MM.1S (cell line): ENCODE data around the gene APOL3.

Experiments
- DNase-seq: peaks from one replicate; pipeline ENCODE4 v3.0.0-alpha.2; 2015
- H2AFZ ChIP-seq: fragments of 300-600 bp; sonication (generic); 2 replicates; pipeline ENCODE4 v1.6.0; 2016; ENCODE audit warnings: antibody characterized with exemption, low read length
- H3F3A ChIP-seq: fragments of 300-600 bp; sonication (generic); 2 replicates; pipeline ENCODE4 v1.6.1; 2016; ENCODE audit warnings: mild to moderate bottlenecking, antibody characterized with exemption, low read length, moderate library complexity, mixed read lengths; ENCODE audit not compliant: insufficient read depth
- H3K27ac ChIP-seq: fragments of 300-600 bp; sonication (generic); 2 replicates; pipeline ENCODE4 v1.5.1; 2016; ENCODE audit warnings: mild to moderate bottlenecking, low read length
- H3K27me3 ChIP-seq: fragments of 300-600 bp; sonication (generic); replicated peaks from 2 replicates; pipeline ENCODE4 v1.6.0; 2016; ENCODE audit warnings: low read length; ENCODE audit not compliant: insufficient read depth
- H3K36me3 ChIP-seq: fragments of 300-600 bp; sonication (generic); replicated peaks from 2 replicates; pipeline ENCODE4 v1.6.1; 2016; ENCODE audit warnings: mild to moderate bottlenecking, low read length, mixed read lengths; ENCODE audit not compliant: insufficient read depth
- H3K4me1 ChIP-seq: fragments of 300-600 bp; sonication (generic); 2 replicates; pipeline ENCODE4 v1.6.1; 2016; ENCODE audit warnings: low read length, mixed read lengths
- H3K4me2 ChIP-seq: fragments of 300-600 bp; sonication (generic); 2 replicates; pipeline ENCODE4 v1.6.0; 2016; ENCODE audit warnings: low read depth, low read length
- H3K4me3 ChIP-seq: fragments of 300-600 bp; sonication (generic); 2 replicates; pipeline ENCODE4 v1.5.1; 2016; ENCODE audit warnings: low read length, mixed read lengths
- H3K79me2 ChIP-seq: fragments of 300-600 bp; sonication (generic); 2 replicates; pipeline ENCODE4 v1.6.1; 2016; ENCODE audit warnings: mixed run types, low read length, mixed read lengths
- H3K9ac ChIP-seq: fragments of 300-600 bp; sonication (generic); 2 replicates; pipeline ENCODE4 v1.6.1; 2016; ENCODE audit warnings: low read length, mixed read lengths
- H3K9me2 ChIP-seq: fragments of 300-600 bp; sonication (generic); replicated peaks from 2 replicates; pipeline ENCODE4 v1.6.1; 2016; ENCODE audit warnings: mild to moderate bottlenecking, low read length, mixed read lengths; ENCODE audit not compliant: insufficient read depth
- H3K9me3 ChIP-seq: fragments of 300-600 bp; sonication (generic); replicated peaks from 2 replicates; pipeline ENCODE4 v1.6.1; 2016; ENCODE audit warnings: mild to moderate bottlenecking, low read length, mixed read lengths; ENCODE audit not compliant: insufficient read depth
- H4K20me1 ChIP-seq: fragments of 300-600 bp; sonication (generic); 2 replicates; pipeline ENCODE4 v1.6.1; 2016; ENCODE audit warnings: mild to moderate bottlenecking, low read length, moderate library complexity, mixed read lengths; ENCODE audit not compliant: insufficient read depth
- EZH2 ChIP-seq: fragments of 300-600 bp; sonication (generic); optimal IDR thresholded peaks from 2 replicates; pipeline ENCODE3; 2017; ENCODE audit warnings: low read depth, mild to moderate bottlenecking, antibody characterized with exemption, low read length, mixed read lengths
- EZH2phosphoT487 ChIP-seq: fragments of 300-600 bp; sonication (generic); IDR thresholded peaks from 2 replicates; pipeline ENCODE4 v1.6.1; 2018; ENCODE audit warnings: antibody characterized with exemption, low read length
- TF ChIP-seq, protein P1 (sequence below): fragments of 300-600 bp; sonication (generic); IDR thresholded peaks from 2 replicates; pipeline ENCODE4 v1.5.1; 2016; ENCODE audit warnings: antibody characterized with exemption, low read length, mixed read lengths

Gene APOL3

DNA sequence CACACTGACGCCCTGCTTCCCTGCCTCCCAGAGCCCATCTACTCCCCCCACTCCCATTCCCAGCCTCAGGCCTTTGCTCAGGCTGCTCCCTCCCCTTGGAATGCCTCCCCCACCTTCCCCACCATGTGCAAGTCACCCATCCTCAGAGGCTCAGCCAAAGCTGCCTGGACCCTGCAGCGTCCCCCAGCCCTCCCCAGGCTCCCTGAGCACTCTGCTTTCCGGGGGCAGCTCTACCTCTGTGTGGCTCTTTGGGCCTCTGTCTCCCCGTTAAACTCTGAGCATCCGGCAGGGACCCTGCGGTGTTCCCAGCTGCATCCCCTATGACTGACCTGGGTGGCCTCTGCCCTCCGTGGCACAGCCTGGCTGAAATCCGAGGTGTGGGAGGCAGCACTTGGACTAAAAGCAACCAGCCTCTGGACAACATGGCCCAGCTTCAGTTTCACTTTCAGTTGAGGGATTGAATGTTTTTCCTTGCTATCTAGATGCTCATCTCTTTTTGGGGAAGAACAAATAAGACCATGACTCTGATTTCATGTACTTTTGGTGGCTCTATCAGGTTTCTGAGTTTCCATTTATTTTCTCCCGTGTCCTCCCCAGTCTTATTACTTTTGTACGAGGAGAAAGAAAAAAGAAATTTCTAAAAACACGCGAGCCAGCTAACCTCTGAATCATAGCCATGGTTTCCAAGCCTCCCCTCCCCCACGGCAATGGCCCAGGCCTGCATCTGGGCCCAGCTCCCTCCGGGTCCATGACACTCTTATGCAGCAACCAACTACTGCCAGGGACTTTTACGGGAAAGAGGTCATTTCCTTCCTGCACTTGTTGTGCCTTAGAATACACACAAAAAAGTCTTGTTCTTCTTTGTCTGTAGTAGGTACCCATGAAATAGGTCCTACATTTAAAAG, 3.8 kb downstream of the APOL3 start:
- Histone ChIP-seq H3K27ac (peak overlapping the region; percentile 36; the same call in 1 of the 2 replicates), H3K9me2 (no peaks in the 10 kb centered on the region), H3K36me3 (no peaks in the 10 kb centered on the region), H3K27me3 (no peaks in the 10 kb centered on the region), H3F3A (peaks cover 27% of the 10 kb centered on the region), H3K4me2 (peak overlapping the region; percentile 83), H3K4me3 (peak overlapping the region; percentile 38), H3K79me2 (peaks cover 61% of the 10 kb centered on the region), H4K20me1 (no peaks in the 10 kb centered on the region), H2AFZ (no peak overlapping the region), H3K9ac (peak overlapping the region; percentile 37; the same call in 1 of the 2 replicates), H3K9me3 (no peaks in the 10 kb centered on the region), H3K4me1 (peaks cover 41% of the 10 kb centered on the region)
- TF ChIP-seq EZH2 = no peak
- peak; percentile 44 for DNase-seq

DNA sequence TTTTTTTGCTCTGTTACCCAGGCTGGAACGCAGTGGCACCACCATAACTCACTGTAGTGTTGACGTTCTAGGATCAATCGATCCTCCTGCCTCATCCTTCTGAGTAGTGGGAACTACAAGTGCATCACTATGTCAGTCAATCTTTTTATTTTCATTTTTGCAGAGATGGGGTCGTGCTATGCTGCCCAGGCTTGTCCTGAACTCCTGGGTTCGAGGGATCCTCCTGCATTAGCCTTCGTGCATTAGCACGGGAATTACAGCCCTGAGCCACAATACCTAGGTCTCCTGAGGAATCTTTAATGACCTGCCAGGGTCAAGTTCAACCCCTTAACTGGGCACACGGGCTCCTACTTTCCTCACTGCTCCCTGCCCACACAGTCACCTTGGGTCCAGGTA, 4.4 kb downstream of the APOL3 start:
- Histone ChIP-seq H3K27ac (no peak overlapping the region), H3K36me3 (no peaks in the 10 kb centered on the region), H3K27me3 (no peaks in the 10 kb centered on the region), H3K79me2 (peaks cover 66% of the 10 kb centered on the region), H3K4me3 (no peak overlapping the region), H4K20me1 (no peaks in the 10 kb centered on the region), H3F3A (peaks cover 20% of the 10 kb centered on the region), H3K9ac (no peak overlapping the region), H3K4me2 (peak overlapping the region; percentile 83; the same call in 1 of the 2 replicates), H2AFZ (no peak overlapping the region), H3K9me3 (no peaks in the 10 kb centered on the region), H3K4me1 (peaks cover 34% of the 10 kb centered on the region), H3K9me2 (no peaks in the 10 kb centered on the region)
- DNase-seq = no peak
- TF ChIP-seq, protein P1, sequence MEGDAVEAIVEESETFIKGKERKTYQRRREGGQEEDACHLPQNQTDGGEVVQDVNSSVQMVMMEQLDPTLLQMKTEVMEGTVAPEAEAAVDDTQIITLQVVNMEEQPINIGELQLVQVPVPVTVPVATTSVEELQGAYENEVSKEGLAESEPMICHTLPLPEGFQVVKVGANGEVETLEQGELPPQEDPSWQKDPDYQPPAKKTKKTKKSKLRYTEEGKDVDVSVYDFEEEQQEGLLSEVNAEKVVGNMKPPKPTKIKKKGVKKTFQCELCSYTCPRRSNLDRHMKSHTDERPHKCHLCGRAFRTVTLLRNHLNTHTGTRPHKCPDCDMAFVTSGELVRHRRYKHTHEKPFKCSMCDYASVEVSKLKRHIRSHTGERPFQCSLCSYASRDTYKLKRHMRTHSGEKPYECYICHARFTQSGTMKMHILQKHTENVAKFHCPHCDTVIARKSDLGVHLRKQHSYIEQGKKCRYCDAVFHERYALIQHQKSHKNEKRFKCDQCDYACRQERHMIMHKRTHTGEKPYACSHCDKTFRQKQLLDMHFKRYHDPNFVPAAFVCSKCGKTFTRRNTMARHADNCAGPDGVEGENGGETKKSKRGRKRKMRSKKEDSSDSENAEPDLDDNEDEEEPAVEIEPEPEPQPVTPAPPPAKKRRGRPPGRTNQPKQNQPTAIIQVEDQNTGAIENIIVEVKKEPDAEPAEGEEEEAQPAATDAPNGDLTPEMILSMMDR = no peak
- TF ChIP-seq EZH2 (no peak), EZH2phosphoT487 (no peak)

DNA sequence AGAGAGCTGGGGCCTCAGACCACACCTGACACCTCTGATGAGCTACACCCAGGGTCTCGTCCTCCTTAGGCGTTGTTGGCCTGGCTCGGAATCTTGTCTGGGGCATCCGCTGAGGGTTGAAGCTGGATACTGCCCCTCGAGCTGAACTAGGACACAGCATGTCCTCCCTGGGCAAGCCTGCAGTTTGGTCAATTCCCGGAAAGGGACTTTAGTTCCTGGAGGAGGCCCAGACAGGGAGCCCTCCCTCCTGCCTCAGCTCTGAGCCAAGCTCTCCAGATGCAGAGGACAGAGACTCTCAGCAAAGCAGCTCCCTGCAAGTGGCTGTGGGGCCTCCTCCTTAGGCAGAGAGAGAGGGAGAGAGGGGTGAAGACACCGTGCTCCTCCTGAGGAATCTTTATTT, 4.9 kb downstream of the APOL3 start:
- peaks cover 16% of the 10 kb centered on the region for H3F3A ChIP-seq
- no peaks in the 10 kb centered on the region for H4K20me1 ChIP-seq
- H3K79me2 ChIP-seq = peaks cover 70% of the 10 kb centered on the region
- H3K4me1 ChIP-seq = peaks cover 30% of the 10 kb centered on the region
- no peak for DNase-seq
- no peak overlapping the region for H3K27ac ChIP-seq
- H3K36me3 ChIP-seq = no peaks in the 10 kb centered on the region
- TF ChIP-seq, protein P1 = no peak
- TF ChIP-seq EZH2 (no peak), EZH2phosphoT487 (no peak)
- H3K27me3 ChIP-seq = no peaks in the 10 kb centered on the region
- no peak overlapping the region for H3K4me2 ChIP-seq
- no peak overlapping the region for H2AFZ ChIP-seq
- no peak overlapping the region for H3K4me3 ChIP-seq
- H3K9ac ChIP-seq = no peak overlapping the region
- no peaks in the 10 kb centered on the region for H3K9me3 ChIP-seq
- H3K9me2 ChIP-seq = no peaks in the 10 kb centered on the region
